HepG2 (cell line): ENCODE measurements around the gene KNL1. TPM values are rescaled to one million over a fixed set of nuclear protein-coding genes. Genes with fewer than 3 reads are reported as not detected.
A peak's percentile ranks its signal among the peaks of the same experiment; 100 is the strongest.

Source experiments
- ATAC-seq: fragments of 200-7000 bp; cut with Tn5 transposase; 3 replicates; pipeline ENCODE4 v1.9.1; 2020; ENCODE audit warnings: mild to moderate bottlenecking, moderate library complexity
- Bru-seq: library from RNA; stranded (reverse); fragments of 400-500 nt; gene quantifications from one replicate; lab custom pipeline; 2021; lab: Mats Ljungman, UMichigan
- BruChase-seq, 2 experiments: library from RNA; stranded (reverse); fragments of 400-500 nt; gene quantifications; one replicate each; lab custom pipeline; 2021; lab: Mats Ljungman, UMichigan
- BruUV-seq: library from RNA; stranded (reverse); fragments of 400-500 nt; replicated peaks from 2 replicates; lab custom pipeline; 2021; lab: Mats Ljungman, UMichigan
- CTCF ChIA-PET: fragments of 300-600 bp; formaldehyde crosslinking; extraction: SDS; loops from one replicate; lab custom pipeline; 2021; ENCODE audit warnings: low total read pairs, inconsistent platforms, low intra/inter-chr PET ratio; lab: Yijun Ruan, JAX
- POLR2A ChIA-PET: fragments of 350-600 bp; sonication (Branson Sonifier 250); formaldehyde crosslinking; loops from one replicate; lab custom pipeline; 2020; ENCODE audit warnings: antibody characterized with exemption, inconsistent platforms; lab: Yijun Ruan, JAX
- DNase-seq: peaks from one replicate; pipeline ENCODE4 v3.0.0-alpha.2; 2015; ENCODE audit warnings: low spot score
- FAIRE-seq: peaks from 3 replicates; lab custom pipeline; 2011; peaks lifted over from hg19 to GRCh38; lab: Jason Lieb, UNC
- H2AFZ ChIP-seq: one replicate; pipeline ENCODE4 v1.6.1; 2011; ENCODE audit warnings: low read length, inconsistent platforms
- H3K27ac ChIP-seq: fragments of 300-600 bp; 3 replicates; pipeline ENCODE4 v1.8.0; 2011; ENCODE audit warnings: mixed run types, mild to moderate bottlenecking, mixed read lengths, low read length, inconsistent platforms; ENCODE audit not compliant: insufficient read depth; ENCODE audit errors: extremely low read length
- H3K27me3 ChIP-seq, 2 experiments: fragments of 200-600 bp in 1 of 2; 2 replicates in 1 of 2; 3 replicates in 1 of 2; pipeline versions ENCODE4 v1.6.0 to v1.8.0; 2011; ENCODE audit warnings: low read length in 2 of 2, mild to moderate bottlenecking in 2 of 2, moderate library complexity in 2 of 2, inconsistent platforms in 1 of 2; ENCODE audit not compliant: insufficient read depth in 2 of 2, control insufficient read depth in 1 of 2
- H3K36me3 ChIP-seq, 2 experiments: fragments of 200-600 bp in 1 of 2; replicated peaks in 1 of 2; 2 replicates in 1 of 2; 3 replicates in 1 of 2; pipeline versions ENCODE4 v1.5.1 to v1.8.0; 2011; ENCODE audit warnings: low read length in 2 of 2, inconsistent platforms in 1 of 2; ENCODE audit not compliant: insufficient read depth in 2 of 2, control insufficient read depth in 1 of 2
- H3K4me1 ChIP-seq: 2 replicates; pipeline ENCODE4 v1.5.1; 2012; ENCODE audit warnings: low read length, inconsistent platforms; ENCODE audit not compliant: insufficient read depth
- H3K4me2 ChIP-seq: 2 replicates; pipeline ENCODE4 v1.6.0; 2011; ENCODE audit warnings: low read depth, low read length, inconsistent platforms
- H3K4me3 ChIP-seq, 3 experiments: fragments of 200-600 bp in 1 of 3; sonication (generic), shearing (Covaris generic) in 1 of 3; replicated peaks in 1 of 3; 2 replicates each; pipeline ENCODE4 v1.5.1; 2011 to 2016; ENCODE audit warnings: low read length in 3 of 3, inconsistent platforms in 2 of 3, low read depth in 2 of 3, mild to moderate bottlenecking in 2 of 3, control low read depth in 1 of 3, mixed read lengths in 1 of 3; ENCODE audit not compliant: insufficient read depth in 1 of 3
- H3K79me2 ChIP-seq: one replicate; pipeline ENCODE4 v1.6.1; 2011; ENCODE audit warnings: low read length, inconsistent platforms; ENCODE audit not compliant: insufficient read depth
- H3K9ac ChIP-seq: 2 replicates; pipeline ENCODE4 v1.6.0; 2011; ENCODE audit warnings: mild to moderate bottlenecking, low read depth, low read length, inconsistent platforms; ENCODE audit not compliant: insufficient read depth
- H3K9me3 ChIP-seq: 2 replicates; pipeline ENCODE4 v1.5.1; 2012; ENCODE audit warnings: mild to moderate bottlenecking, low read length
- H4K20me1 ChIP-seq: 2 replicates; pipeline ENCODE4 v1.6.0; 2011; ENCODE audit warnings: inconsistent platforms, mild to moderate bottlenecking, low read length, moderate library complexity; ENCODE audit not compliant: insufficient read depth
- FOXK2 ChIP-seq: fragments of 450-650 bp; IDR thresholded peaks from 2 replicates; pipeline ENCODE4 v1.6.1; 2016
- GATAD2A ChIP-seq: IDR thresholded peaks from 2 replicates; pipeline ENCODE4 v1.6.1; 2016
- GPBP1L1 ChIP-seq: sonication (generic); formaldehyde crosslinking; IDR thresholded peaks from 2 replicates; pipeline ENCODE4 v1.5.0; 2020; ENCODE audit warnings: mild to moderate bottlenecking, missing genetic modification reagents
- HNRNPLL ChIP-seq: fragments of 200-400 bp; formaldehyde crosslinking; IDR thresholded peaks from 2 replicates; pipeline ENCODE4 v1.6.1; 2017; ENCODE audit warnings: mild to moderate bottlenecking, low read depth, low read length; ENCODE audit not compliant: poor library complexity, severe bottlenecking
- PHF20 ChIP-seq: sonication (generic); formaldehyde crosslinking; IDR thresholded peaks from 2 replicates; pipeline ENCODE4 v1.5.0; 2020; ENCODE audit warnings: mild to moderate bottlenecking, missing genetic modification reagents
- RFX1 ChIP-seq: fragments of 450-650 bp; IDR thresholded peaks from 2 replicates; pipeline ENCODE4 v1.6.1; 2017
- TCF12 ChIP-seq, 2 experiments: fragments of 450-650 bp in 1 of 2; sonication (generic) in 1 of 2; formaldehyde crosslinking in 1 of 2; IDR thresholded peaks; 2 replicates each; pipeline versions ENCODE4 v1.6.1 to v1.8.0; 2017 to 2022; ENCODE audit warnings: antibody characterized with exemption in 1 of 2, mild to moderate bottlenecking in 1 of 2, missing genetic modification reagents in 1 of 2, moderate library complexity in 1 of 2
- UBTF ChIP-seq: sonication (generic); formaldehyde crosslinking; IDR thresholded peaks from 2 replicates; pipeline ENCODE4 v1.4.0; 2020; ENCODE audit warnings: mild to moderate bottlenecking, missing genetic modification reagents
- WIZ ChIP-seq: sonication (generic); formaldehyde crosslinking; IDR thresholded peaks from 2 replicates; pipeline ENCODE4 v1.5.1; 2020; ENCODE audit warnings: mild to moderate bottlenecking, missing genetic modification reagents
- ZNF101 ChIP-seq: sonication (generic); formaldehyde crosslinking; IDR thresholded peaks from 2 replicates; pipeline ENCODE4 v1.4.0; 2020; ENCODE audit warnings: mild to moderate bottlenecking, low read depth, missing genetic modification reagents, borderline replicate concordance
- ZNF260 ChIP-seq: sonication (generic); formaldehyde crosslinking; IDR thresholded peaks from 2 replicates; pipeline ENCODE4 v1.4.0; 2020; ENCODE audit warnings: missing genetic modification reagents, low read depth, mild to moderate bottlenecking, borderline replicate concordance
- ZNF331 ChIP-seq: sonication (generic); formaldehyde crosslinking; IDR thresholded peaks from 2 replicates; pipeline ENCODE4 v1.4.0; 2020; ENCODE audit warnings: missing genetic modification reagents
- ZNF674 ChIP-seq: sonication (generic); formaldehyde crosslinking; IDR thresholded peaks from 2 replicates; pipeline ENCODE4 v1.5.0; 2020; ENCODE audit warnings: low read depth, mild to moderate bottlenecking, missing genetic modification reagents
- ZNF678 ChIP-seq: sonication (generic); formaldehyde crosslinking; IDR thresholded peaks from 2 replicates; pipeline ENCODE4 v1.4.0; 2020; ENCODE audit warnings: mild to moderate bottlenecking, missing genetic modification reagents
- ZNF792 ChIP-seq: IDR thresholded peaks from 2 replicates; pipeline ENCODE4 v1.6.1; 2016
- WGBS: methylation state at CpG from one replicate; pipeline ENCODE4 v1.1.6; 2017; ENCODE audit warnings: low lambda C conversion rate; 5-methylcytosine and 5-hydroxymethylcytosine counted together
- in situ Hi-C: cut with HindIII; loops from 2 replicates; pipeline ENCODE4 v1.10.0; 2017; ENCODE audit warnings: low pct_unique_long_range_greater_than_20kb; ENCODE audit not compliant: extremely low pct_ligation_motif_present
- intact Hi-C: fragments of 100-400 bp; cut with micrococcal nuclease; formaldehyde crosslinking; loops from one replicate; pipeline ENCODE4 v1.10.0; 2022; ENCODE audit not compliant: unreplicated experiment
- long read RNA-seq, 2 experiments: library from RNA in 1 of 2; library from polyadenylated mRNA in 1 of 2; stranded (forward) in 1 of 2; unstranded in 1 of 2; transcript quantifications; one replicate each; pipeline ENCODE4 v2.0.0, GENCODE V29; 2019 to 2022
- polyA minus RNA-seq, 3 experiments: library from RNA; depleted of rRNA, polyadenylated mRNA; stranded (reverse); fragments of >200 nt; gene quantifications; 2 replicates each; pipeline ENCODE4 v1.2.3, GENCODE V29; 2011; ENCODE audit warnings: low replicate concordance in 1 of 3
- polyA plus RNA-seq, 8 experiments: library from polyadenylated mRNA; depleted of rRNA in 3 of 8; stranded (reverse) in 7 of 8; unstranded in 1 of 8; fragments of >200 nt; fragmentation: Illumina TruSeq in 4 of 8; extraction: Trizol in 4 of 8; gene quantifications; 2 replicates each; pipeline versions ENCODE4 v1.2.1 to v1.2.3, GENCODE V29; 2011 to 2016; ENCODE audit warnings: low read depth in 4 of 8, missing spikeins in 1 of 8, mixed read lengths in 1 of 8; ENCODE audit not compliant: insufficient read depth in 1 of 8
- total RNA-seq, 5 experiments: library from RNA; depleted of rRNA; stranded (reverse); fragments of >200 nt; fragmentation: Illumina TruSeq; extraction: Trizol; gene quantifications; 2 replicates each; pipeline ENCODE4 v1.2.3, GENCODE V29; 2016; ENCODE audit warnings: low read depth in 1 of 5

Gene KNL1
- 21.4 and 34.5 TPM in 2 replicates for total RNA-seq (2016; rRNA removed; fragmentation: Illumina TruSeq; extraction: Trizol)
- 3.5 and 3.7 TPM in 2 replicates for total RNA-seq (2016; cell fraction: cytosol; rRNA removed; fragmentation: Illumina TruSeq; extraction: Trizol; ENCODE audit: low read depth)
- 20.6 and 35.0 TPM in 2 replicates for total RNA-seq (2016; cell fraction: insoluble cytoplasmic fraction; rRNA removed; fragmentation: Illumina TruSeq; extraction: Trizol)
- 4.5 and 7.0 TPM in 2 replicates for total RNA-seq (2016; cell fraction: membrane; rRNA removed; fragmentation: Illumina TruSeq; extraction: Trizol)
- 32.4 and 33.6 TPM in 2 replicates for total RNA-seq (2016; cell fraction: nucleus; rRNA removed; fragmentation: Illumina TruSeq; extraction: Trizol)
- 6.1 and 8.0 TPM in 2 replicates for polyA plus RNA-seq (2011; rRNA removed)
- 2.0 and 3.8 TPM in 2 replicates for polyA plus RNA-seq (2011; cell fraction: cytosol; rRNA removed)
- polyA plus RNA-seq (2011; cell fraction: nucleus; rRNA removed), result 3.9 and 5.0 TPM in 2 replicates
- 9.1 and 16.9 TPM in 2 replicates for polyA plus RNA-seq (2012)
- polyA plus RNA-seq (2016; cell fraction: cytosol; fragmentation: Illumina TruSeq; extraction: Trizol; ENCODE audit: low read depth), result 1.1 and 1.3 TPM in 2 replicates
- polyA plus RNA-seq (2016; cell fraction: insoluble cytoplasmic fraction; fragmentation: Illumina TruSeq; extraction: Trizol; ENCODE audit: low read depth), result 17.5 and 17.9 TPM in 2 replicates
- polyA plus RNA-seq (2016; cell fraction: membrane; fragmentation: Illumina TruSeq; extraction: Trizol; ENCODE audit: low read depth), result 2.7 and 3.5 TPM in 2 replicates
- 28.1 and 29.9 TPM in 2 replicates for polyA plus RNA-seq (2016; cell fraction: nucleus; fragmentation: Illumina TruSeq; extraction: Trizol; ENCODE audit: insufficient read depth, low read depth)
- 3.9 and 18.6 TPM in 2 replicates for polyA minus RNA-seq (2011; rRNA and poly(A)+ RNA removed; ENCODE audit: low replicate concordance)
- polyA minus RNA-seq (2011; cell fraction: cytosol; rRNA and poly(A)+ RNA removed), result 9.1 and 12.3 TPM in 2 replicates
- 28.5 and 29.7 TPM in 2 replicates for polyA minus RNA-seq (2011; cell fraction: nucleus; rRNA and poly(A)+ RNA removed)
- Bru-seq, nascent RNA, result percentile 55 among the genes with signal in this experiment
- percentile 71 among the genes with signal in this experiment for BruChase-seq, experiment 1, labeled RNA remaining after a 6-hour chase
- percentile 68 among the genes with signal in this experiment for BruChase-seq, experiment 2, labeled RNA remaining after a 2-hour chase
- long read RNA-seq, experiment 1, partial matches to known transcripts, result 1 of 3 reads
- long read RNA-seq, experiment 1, other reads (novel, unspliced or antisense), result 2 of 3 reads
- long read RNA-seq, experiment 2, partial matches to known transcripts, result 1 of 3 reads
- long read RNA-seq, experiment 2, other reads (novel, unspliced or antisense), result 2 of 3 reads

- peak; percentile 92 for DNase-seq
- ChIA-PET POLR2A (interaction anchor here (1.3 to 1.9 kb wide), 3 partner anchors 10 to 29 kb away, joined by 3 to 7 read pairs (median 5); partner anchors contain the start of genes CCDC32 and RPUSD2), CTCF (no interaction called here)
- Histone ChIP-seq H3K79me2 (peaks cover 41% of the 10 kb centered on the region), H3K27ac (peak within 1 kb of the TSS; percentile 94), H4K20me1 (no peaks in the 10 kb centered on the region), H3K4me1 (peaks cover 39% of the 10 kb centered on the region), H3K4me2 (peak within 1 kb of the TSS; percentile 93), H2AFZ (peak within 1 kb of the TSS; percentile 90), H3K9ac (peak within 1 kb of the TSS; percentile 93), H3K36me3 (no peaks in the 10 kb centered on the region), H3K4me3 (peak within 1 kb of the TSS; percentile 74 to 83 (median 81)), H3K9me3 (no peaks in the 10 kb centered on the region), H3K27me3 (no peaks in the 10 kb centered on the region; a peak in 1 of 5 replicates)
- FAIRE-seq, result peak; percentile 52
- in situ Hi-C loops (no loop called here), intact Hi-C loops (loop anchor here (1.0 to 10.0 kb wide), 3 partner anchors 12 to 161 kb away; partner anchors contain the start of genes RAD51 and RMDN3)
- peak; percentile 75 for ATAC-seq
- WGBS, result under 1% methylated on average over 36 of the region's 41 CpGs
- BruUV-seq, result no TSS peak
- TF ChIP-seq GPBP1L1 (CRISPR knock-in tag) (no peak), ZNF792 (CRISPR knock-in tag) (peak; percentile 39; the same call in 1 of the 2 replicates), HNRNPLL (no peak), ZNF331 (peak; percentile 90; the same call in 1 of the 2 replicates), RFX1 (no peak), ZNF678 (no peak), FOXK2 (no peak), WIZ (no peak), ZNF674 (CRISPR knock-in tag) (no peak), ZNF101 (CRISPR knock-in tag) (no peak), UBTF (CRISPR knock-in tag) (no peak; the same call in 1 of the 2 replicates), PHF20 (CRISPR knock-in tag) (no peak), GATAD2A (CRISPR knock-in tag) (peak; percentile 81), ZNF260 (no peak), TCF12 (IDR thresholded peaks at IDR 0.05) (no peak), TCF12 (CRISPR knock-in tag; IDR thresholded peaks at IDR 0.05) (no peak)
Observed at GRCh38 chr15:40593588-40594428, at the start of gene KNL1. Gene KNL1 (plus strand): TSS chr15:40594249. CDS start chr15:40602932, 8,683 bp downstream.
